Uterus (tissue), 2 donors: ENCODE measurements around the gene PPRC1.

ENCODE experiments used
- POLR2A ChIP-seq, 2 donors: fragments of 450-650 bp; IDR thresholded peaks; one replicate each; pipeline ENCODE4 v1.6.1; 2016; ENCODE audit warnings: antibody characterized with exemption in 2 of 2, mild to moderate bottlenecking in 1 of 2, moderate library complexity in 1 of 2
- TF ChIP-seq, protein P1 (sequence below), 4 experiments: fragments of 200-600 bp in 2 of 4; fragments of 450-650 bp in 2 of 4; sonication (generic) in 2 of 4; IDR thresholded peaks; one replicate each; pipeline ENCODE4 v1.5.1; 2016 to 2019; ENCODE audit warnings: antibody characterized with exemption in 4 of 4, mild to moderate bottlenecking in 2 of 4, moderate library complexity in 1 of 4

DNA sequence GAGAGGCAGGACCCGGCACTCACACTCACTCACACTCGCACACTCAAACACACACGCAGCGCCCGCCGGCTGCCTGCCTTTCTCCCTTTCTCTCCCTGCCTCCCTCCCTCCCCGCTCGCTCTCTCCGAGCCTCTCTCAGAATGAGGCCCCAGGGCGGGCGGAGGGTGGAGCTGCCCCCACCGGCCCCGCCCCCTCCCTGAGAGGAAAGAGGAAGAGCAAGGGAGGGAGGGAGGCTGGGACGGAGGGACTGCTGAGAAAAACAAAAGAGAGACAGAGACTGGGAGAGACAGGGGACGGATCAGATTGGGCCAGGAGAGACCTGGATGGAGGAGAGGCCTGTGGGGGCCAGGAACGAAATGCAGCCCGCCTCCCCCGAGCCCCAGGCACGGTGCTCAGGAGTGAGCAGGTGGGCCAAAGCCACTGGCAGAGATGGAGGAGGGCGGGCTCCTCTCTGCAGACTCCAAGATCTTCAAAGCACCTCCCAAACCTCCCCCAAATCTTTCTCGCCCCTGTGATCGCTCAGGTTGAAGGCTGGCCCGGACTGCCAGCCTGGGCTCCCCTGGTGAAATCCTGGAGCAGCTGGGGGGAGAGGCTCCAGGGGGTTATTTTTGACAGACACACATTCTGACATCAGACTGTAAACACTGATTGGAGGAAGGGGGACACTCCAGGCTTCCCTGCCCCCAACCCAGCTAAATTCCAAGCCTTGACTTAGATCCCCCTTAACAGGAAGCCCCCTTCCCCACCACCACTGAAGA is 17.8 kb upstream of the PPRC1 start:
- TF ChIP-seq, protein P1, sequence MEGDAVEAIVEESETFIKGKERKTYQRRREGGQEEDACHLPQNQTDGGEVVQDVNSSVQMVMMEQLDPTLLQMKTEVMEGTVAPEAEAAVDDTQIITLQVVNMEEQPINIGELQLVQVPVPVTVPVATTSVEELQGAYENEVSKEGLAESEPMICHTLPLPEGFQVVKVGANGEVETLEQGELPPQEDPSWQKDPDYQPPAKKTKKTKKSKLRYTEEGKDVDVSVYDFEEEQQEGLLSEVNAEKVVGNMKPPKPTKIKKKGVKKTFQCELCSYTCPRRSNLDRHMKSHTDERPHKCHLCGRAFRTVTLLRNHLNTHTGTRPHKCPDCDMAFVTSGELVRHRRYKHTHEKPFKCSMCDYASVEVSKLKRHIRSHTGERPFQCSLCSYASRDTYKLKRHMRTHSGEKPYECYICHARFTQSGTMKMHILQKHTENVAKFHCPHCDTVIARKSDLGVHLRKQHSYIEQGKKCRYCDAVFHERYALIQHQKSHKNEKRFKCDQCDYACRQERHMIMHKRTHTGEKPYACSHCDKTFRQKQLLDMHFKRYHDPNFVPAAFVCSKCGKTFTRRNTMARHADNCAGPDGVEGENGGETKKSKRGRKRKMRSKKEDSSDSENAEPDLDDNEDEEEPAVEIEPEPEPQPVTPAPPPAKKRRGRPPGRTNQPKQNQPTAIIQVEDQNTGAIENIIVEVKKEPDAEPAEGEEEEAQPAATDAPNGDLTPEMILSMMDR (IDR thresholded peaks at IDR 0.05), result no peak
- TF ChIP-seq POLR2A (IDR thresholded peaks at IDR 0.05), result peak; percentile 56 to 59
